Muscle layer of duodenum (tissue), 2 donors: Measurements from ENCODE around the gene RAB1A.
"Not testable (repeated sequence)": the region's sequence is repeated elsewhere in the genome, so short reads cannot be mapped to it uniquely, and the experiment has no call there.

ENCODE experiments used
- H3K27ac ChIP-seq: one replicate; pipeline ENCODE4 v1.7.0; 2013; ENCODE audit warnings: mild to moderate bottlenecking, low read length
- H3K27me3 ChIP-seq: one replicate; pipeline ENCODE4 v1.7.0; 2013; ENCODE audit warnings: low read depth, mild to moderate bottlenecking, control low read depth, low read length
- H3K36me3 ChIP-seq, 2 donors: one replicate each; pipeline ENCODE4 v1.7.0; 2013; ENCODE audit warnings: low read length in 2 of 2, control low read depth in 1 of 2, mild to moderate bottlenecking in 1 of 2; ENCODE audit not compliant: insufficient read depth in 2 of 2, control insufficient read depth in 1 of 2
- H3K4me1 ChIP-seq, 2 donors: one replicate each; pipeline ENCODE4 v1.7.0; 2013; ENCODE audit warnings: low read length in 2 of 2, mild to moderate bottlenecking in 2 of 2, control low read depth in 1 of 2, moderate library complexity in 1 of 2; ENCODE audit not compliant: insufficient read depth in 2 of 2, control insufficient read depth in 1 of 2
- H3K4me3 ChIP-seq, 2 donors: one replicate each; pipeline ENCODE4 v1.7.0; 2013; ENCODE audit warnings: low read length in 2 of 2, low read depth in 1 of 2, mild to moderate bottlenecking in 1 of 2
- H3K9me3 ChIP-seq, 2 donors: one replicate each; pipeline ENCODE4 v1.7.0; 2013; ENCODE audit warnings: low read length in 2 of 2, control low read depth in 1 of 2, mild to moderate bottlenecking in 1 of 2; ENCODE audit not compliant: control insufficient read depth in 1 of 2
- donor health status: healthy.

Gene RAB1A

GRCh38 chr2:65129826-65130663, at the start of gene RAB1A:
RAB1A (minus strand) TSS chr2:65130106; CDS start chr2:65129915, 191 bp downstream.
- H3K4me1 ChIP-seq: peaks cover 3 to 32% of the 10 kb centered on the region in 2 donors
- no peaks in the 10 kb centered on the region for H3K27me3 ChIP-seq

GRCh38 chr2:65177751-65178442, 48.0 kb upstream of the RAB1A start:
- Histone ChIP-seq H3K9me3 (no peaks in the 10 kb centered on the region), H3K4me1 (no peaks in the 10 kb centered on the region), H3K27ac (peak overlapping the region; percentile 45), H3K4me3 (no peak overlapping the region), H3K27me3 (no peaks in the 10 kb centered on the region), H3K36me3 (no peaks in the 10 kb centered on the region)

More at GRCh38 chr2:65129826-65130663, at the start of gene RAB1A:
- H3K27ac ChIP-seq: peak within 1 kb of the TSS; percentile 99
- H3K9me3 ChIP-seq: no peaks in the 10 kb centered on the region
- H3K36me3 ChIP-seq: peaks cover 0 to 8% of the 10 kb centered on the region in 2 donors
- peak within 1 kb of the TSS; percentile 94 to 99 for H3K4me3 ChIP-seq

- H3K36me3 ChIP-seq: no peaks in the 10 kb centered on the region
- H3K27me3 ChIP-seq: no peaks in the 10 kb centered on the region
- no peak overlapping the region for H3K27ac ChIP-seq
- no peaks in the 10 kb centered on the region for H3K4me1 ChIP-seq
- no peak overlapping the region for H3K4me3 ChIP-seq
- H3K9me3 ChIP-seq: no peaks in the 10 kb centered on the region
Measured at GRCh38 chr2:65175894-65176530, 46.1 kb upstream of the RAB1A start.

- not testable (repeated sequence) for H3K36me3 ChIP-seq, H3K27ac ChIP-seq, H3K4me3 ChIP-seq, H3K9me3 ChIP-seq, H3K4me1 ChIP-seq, H3K27me3 ChIP-seq
Measured at GRCh38 chr2:65174031-65174430, 44.1 kb upstream of the RAB1A start.

- H3K4me1 ChIP-seq: no peaks in the 10 kb centered on the region
- no peaks in the 10 kb centered on the region for H3K9me3 ChIP-seq
- no peak overlapping the region for H3K4me3 ChIP-seq
- H3K36me3 ChIP-seq: no peaks in the 10 kb centered on the region
- H3K27ac ChIP-seq: no peak overlapping the region
- H3K27me3 ChIP-seq: no peaks in the 10 kb centered on the region
Measured at GRCh38 chr2:65172994-65173790, 43.3 kb upstream of the RAB1A start.

GRCh38 chr2:65170611-65171477, 40.9 kb upstream of the RAB1A start:
- H3K4me3 ChIP-seq, H3K4me1 ChIP-seq, H3K36me3 ChIP-seq, H3K9me3 ChIP-seq, H3K27me3 ChIP-seq: not testable (repeated sequence)
- peak overlapping the region; percentile 7 for H3K27ac ChIP-seq

- H3K36me3 ChIP-seq: no peaks in the 10 kb centered on the region
- peaks cover 0 to 5% of the 10 kb centered on the region in 2 donors for H3K4me1 ChIP-seq
- no peak overlapping the region for H3K4me3 ChIP-seq
- no peak overlapping the region for H3K27ac ChIP-seq
- H3K9me3 ChIP-seq: no peaks in the 10 kb centered on the region
- H3K27me3 ChIP-seq: no peaks in the 10 kb centered on the region
Measured at GRCh38 chr2:65169760-65170136, 39.8 kb upstream of the RAB1A start.

GRCh38 chr2:65165558-65165957, 35.7 kb upstream of the RAB1A start:
- Histone ChIP-seq H3K36me3 (no peaks in the 10 kb centered on the region), H3K4me1 (peaks cover 0 to 17% of the 10 kb centered on the region in 2 donors), H3K27me3 (no peaks in the 10 kb centered on the region), H3K9me3 (no peaks in the 10 kb centered on the region), H3K27ac (no peak overlapping the region), H3K4me3 (no peak overlapping the region)

GRCh38 chr2:65164426-65164891, 34.6 kb upstream of the RAB1A start:
- H3K9me3 ChIP-seq: no peaks in the 10 kb centered on the region
- no peak overlapping the region for H3K4me3 ChIP-seq
- peak overlapping the region; percentile 4 for H3K27ac ChIP-seq
- H3K4me1 ChIP-seq: peaks cover 3 to 17% of the 10 kb centered on the region in 2 donors
- no peaks in the 10 kb centered on the region for H3K27me3 ChIP-seq
- no peaks in the 10 kb centered on the region for H3K36me3 ChIP-seq

GRCh38 chr2:65161551-65162100, 31.7 kb upstream of the RAB1A start:
- no peak overlapping the region for H3K4me3 ChIP-seq
- H3K9me3 ChIP-seq: no peaks in the 10 kb centered on the region
- H3K36me3 ChIP-seq: no peaks in the 10 kb centered on the region
- no peaks in the 10 kb centered on the region for H3K27me3 ChIP-seq
- H3K27ac ChIP-seq: no peak overlapping the region
- peaks cover 3 to 17% of the 10 kb centered on the region in 2 donors for H3K4me1 ChIP-seq
